AG08396 (cell line): ENCODE data around the gene DDX39B.
"Not testable (repeated sequence)": the region's sequence is repeated elsewhere in the genome, so short reads cannot be mapped to it uniquely, and the experiment has no call there.

Source experiments
- DNase-seq: peaks from one replicate; pipeline ENCODE4 v3.0.0; 2012; ENCODE audit warnings: low spot score, mixed read lengths

The DDX39B gene

GRCh38 chr6:31528821-31529328 is 12.9 kb downstream of the DDX39B start, which contains the start of gene MCCD1:
Gene MCCD1, plus strand, starts transcription at chr6:31528962. Its CDS starts 53 bp downstream, at chr6:31529015.
- no peak for DNase-seq

GRCh38 chr6:31528307-31528777 is 13.5 kb downstream of the DDX39B start:
- DNase-seq = no peak

- DNase-seq = no peak
Observed at GRCh38 chr6:31525932-31526591, 15.7 kb downstream of the DDX39B start.

GRCh38 chr6:31525553-31525931 is 16.3 kb downstream of the DDX39B start:
- DNase-seq = no peak

GRCh38 chr6:31521835-31522234 is 20.0 kb downstream of the DDX39B start:
- no peak for DNase-seq

GRCh38 chr6:31513456-31514165 is 28.2 kb downstream of the DDX39B start:
- peak; percentile 25 for DNase-seq

- no peak for DNase-seq
Observed at GRCh38 chr6:31510007-31510406, 31.8 kb downstream of the DDX39B start.

- not testable (repeated sequence) for DNase-seq
Observed at GRCh38 chr6:31509036-31509435, 32.8 kb downstream of the DDX39B start.

- DNase-seq = no peak
Observed at GRCh38 chr6:31502586-31502985, 39.2 kb downstream of the DDX39B start.

- not testable (repeated sequence) for DNase-seq
Observed at GRCh38 chr6:31499648-31500047, 42.2 kb downstream of the DDX39B start.

GRCh38 chr6:31498748-31499147 is 43.1 kb downstream of the DDX39B start:
- DNase-seq = no peak

- DNase-seq = peak; percentile 78
Observed at GRCh38 chr6:31497531-31498476, 44.0 kb downstream of the DDX39B start, which contains the start of gene MICB. Gene MICB, plus strand, starts transcription at chr6:31498145. Its CDS starts 49 bp downstream, at chr6:31498194.

GRCh38 chr6:31496826-31497225 is 45.0 kb downstream of the DDX39B start:
- DNase-seq = not testable (repeated sequence)

- no peak for DNase-seq
Observed at GRCh38 chr6:31495580-31495979, 46.2 kb downstream of the DDX39B start.

- peak; percentile 59 for DNase-seq
Observed at GRCh38 chr6:31493875-31494694, 47.7 kb downstream of the DDX39B start.

GRCh38 chr6:31493550-31493874 is 48.3 kb downstream of the DDX39B start:
- not testable (repeated sequence) for DNase-seq

- DNase-seq = no peak
Observed at GRCh38 chr6:31490115-31490873, 51.5 kb downstream of the DDX39B start.

GRCh38 chr6:31489086-31489485 is 52.7 kb downstream of the DDX39B start:
- DNase-seq = no peak

GRCh38 chr6:31487674-31488073 is 54.1 kb downstream of the DDX39B start:
- not testable (repeated sequence) for DNase-seq

GRCh38 chr6:31486065-31486837 is 55.6 kb downstream of the DDX39B start:
- not testable (repeated sequence) for DNase-seq
